GM23338 (cell line): ENCODE results near the gene IRF2BPL. TPM values are rescaled to one million over a fixed set of nuclear protein-coding genes. Genes with fewer than 3 reads are reported as not detected.
A peak's percentile ranks its signal among the peaks of the same experiment; 100 is the strongest.

Source experiments
- ATAC-seq: fragments of 200-7000 bp; cut with Tn5 transposase; 3 replicates; pipeline ENCODE4 v1.9.1; 2020
- DNase-seq: peaks from one replicate; pipeline ENCODE4 v3.0.0-alpha.2; 2015; ENCODE audit warnings: low spot score
- H2AFZ ChIP-seq: fragments of 200-600 bp; sonication (generic); 2 replicates; pipeline ENCODE4 v1.8.0; 2016; ENCODE audit warnings: antibody characterized with exemption, mild to moderate bottlenecking, moderate library complexity
- H3F3A ChIP-seq: fragments of 200-600 bp; sonication (generic); replicated peaks from 2 replicates; pipeline ENCODE4 v1.8.0; 2017; ENCODE audit warnings: antibody characterized with exemption, mixed run types, low read depth
- H3K27ac ChIP-seq: fragments of 200-600 bp; sonication (generic); 2 replicates; pipeline ENCODE4 v1.6.1; 2016; ENCODE audit warnings: low read depth
- H3K27me3 ChIP-seq: fragments of 200-600 bp; sonication (generic); 2 replicates; pipeline ENCODE4 v1.8.0; 2016; ENCODE audit warnings: mild to moderate bottlenecking, mixed run types, moderate library complexity; ENCODE audit not compliant: insufficient read depth
- H3K36me3 ChIP-seq: fragments of 200-600 bp; sonication (generic); 2 replicates; pipeline ENCODE4 v1.8.0; 2016; ENCODE audit warnings: mild to moderate bottlenecking; ENCODE audit not compliant: insufficient read depth
- H3K4me1 ChIP-seq: fragments of 200-600 bp; sonication (generic); 2 replicates; pipeline ENCODE4 v1.8.0; 2016; ENCODE audit warnings: mild to moderate bottlenecking, moderate library complexity; ENCODE audit not compliant: insufficient read depth
- H3K4me2 ChIP-seq: fragments of 200-600 bp; sonication (generic); 2 replicates; pipeline ENCODE4 v1.7.1; 2017; ENCODE audit warnings: mixed run types
- H3K4me3 ChIP-seq: fragments of 200-600 bp; sonication (generic); 2 replicates; pipeline ENCODE4 v1.6.1; 2016; ENCODE audit warnings: mixed run types
- H3K79me2 ChIP-seq: fragments of 200-600 bp; sonication (generic); replicated peaks from 2 replicates; pipeline ENCODE4 v1.8.0; 2017; ENCODE audit warnings: mild to moderate bottlenecking; ENCODE audit not compliant: insufficient read depth
- H3K9me2 ChIP-seq: fragments of 200-600 bp; sonication (generic); 2 replicates; pipeline ENCODE4 v1.8.0; 2017; ENCODE audit not compliant: insufficient read depth
- H4K20me1 ChIP-seq: fragments of 200-600 bp; sonication (generic); replicated peaks from 2 replicates; pipeline ENCODE4 v1.8.0; 2017; ENCODE audit warnings: mild to moderate bottlenecking; ENCODE audit not compliant: insufficient read depth
- H3K27ac Mint-ChIP-seq: 2 replicates; pipeline ENCODE4 v1.8.0; 2020; ENCODE audit warnings: inconsistent platforms, mild to moderate bottlenecking, moderate library complexity, mixed read lengths
- H3K27me3 Mint-ChIP-seq: 3 replicates; pipeline ENCODE4 v1.8.0; 2022; ENCODE audit warnings: low read depth, mild to moderate bottlenecking, moderate library complexity, mixed read lengths, inconsistent platforms; ENCODE audit not compliant: insufficient read depth, poor library complexity
- H3K36me3 Mint-ChIP-seq: 3 replicates; pipeline ENCODE4 v1.8.0; 2021; ENCODE audit warnings: low read depth, mild to moderate bottlenecking, inconsistent platforms, moderate library complexity, mixed read lengths
- H3K4me1 Mint-ChIP-seq: 3 replicates; pipeline ENCODE4 v1.8.0; 2020; ENCODE audit warnings: mild to moderate bottlenecking, inconsistent platforms, mixed read lengths
- H3K4me3 Mint-ChIP-seq: 3 replicates; pipeline ENCODE4 v1.8.0; 2021; ENCODE audit warnings: moderate library complexity, mild to moderate bottlenecking, inconsistent platforms, mixed read lengths
- H3K9me3 Mint-ChIP-seq: 3 replicates; pipeline ENCODE4 v1.8.0; 2020; ENCODE audit warnings: moderate library complexity, mild to moderate bottlenecking, inconsistent platforms, mixed read lengths
- CREB1 ChIP-seq: fragments of 250-450 bp; sonication (Bioruptor Pico); IDR thresholded peaks from 2 replicates; pipeline ENCODE4 v1.5.0; 2020; ENCODE audit warnings: low read depth, mild to moderate bottlenecking, moderate library complexity
- CTCF ChIP-seq, 2 experiments: fragments of 200-600 bp in 1 of 2; sonication (generic) in 1 of 2; conservative IDR thresholded peaks; 2 replicates each; pipeline versions ENCODE4 v1.5.1 to v1.6.1; 2016 to 2017; ENCODE audit warnings: antibody characterized with exemption in 2 of 2, low read depth in 2 of 2, mild to moderate bottlenecking in 2 of 2, moderate library complexity in 1 of 2
- ETS1 ChIP-seq: IDR thresholded peaks from 2 replicates; pipeline ENCODE4 v1.6.1; 2016; ENCODE audit warnings: antibody characterized with exemption
- EZH2phosphoT487 ChIP-seq: fragments of 200-600 bp; sonication (generic); IDR thresholded peaks from one replicate; pipeline ENCODE4 v1.8.1; 2018; ENCODE audit warnings: antibody characterized with exemption; ENCODE audit not compliant: unreplicated experiment
- NANOG ChIP-seq: IDR thresholded peaks from 2 replicates; pipeline ENCODE4 v1.6.1; 2016; ENCODE audit warnings: antibody characterized with exemption, borderline replicate concordance
- POLR2AphosphoS5 ChIP-seq: IDR thresholded peaks from 2 replicates; pipeline ENCODE4 v1.6.1; 2016; ENCODE audit warnings: antibody characterized with exemption, low read depth
- REST ChIP-seq: IDR thresholded peaks from one replicate; pipeline ENCODE4 v1.6.1; 2018; ENCODE audit warnings: antibody characterized with exemption; ENCODE audit not compliant: unreplicated experiment
- STAT1 ChIP-seq: IDR thresholded peaks from one replicate; pipeline ENCODE4 v1.6.1; 2016; ENCODE audit warnings: antibody characterized with exemption; ENCODE audit not compliant: unreplicated experiment
- ZNF114 ChIP-seq: fragments of 250-450 bp; sonication (Bioruptor Pico); IDR thresholded peaks from 2 replicates; pipeline ENCODE4 v1.5.0; 2020; ENCODE audit warnings: mild to moderate bottlenecking, moderate library complexity
- ZNF331 ChIP-seq: fragments of 250-450 bp; sonication (Bioruptor Pico); IDR thresholded peaks from 2 replicates; pipeline ENCODE4 v1.5.0; 2020; ENCODE audit warnings: low read depth, mild to moderate bottlenecking, moderate library complexity
- long read RNA-seq: library from polyadenylated mRNA; unstranded; transcript quantifications from one replicate; pipeline ENCODE4 v2.0.0, GENCODE V29; 2020; ENCODE audit not compliant: unreplicated experiment
- polyA plus RNA-seq: library from polyadenylated mRNA; unstranded; fragments of >200 nt; fragmentation: Nextera tagmentation; extraction: Ambion mirVana; gene quantifications from 2 replicates; pipeline ENCODE4 v1.2.1, GENCODE V29; 2016
- total RNA-seq: library from RNA; depleted of rRNA; stranded (reverse); fragments of >200 nt; shearing (Covaris generic); gene quantifications from 2 replicates; pipeline ENCODE4 v1.2.3, GENCODE V29; 2014; rRNA removed

IRF2BPL gene
- total RNA-seq: 97.8 and 119 TPM in 2 replicates
- polyA plus RNA-seq: 11.2 and 13.2 TPM in 2 replicates
- long read RNA-seq, full-length matches to known transcripts: 5 of 5 reads
- long read RNA-seq, partial matches to known transcripts: 0 of 5 reads
- long read RNA-seq, other reads (novel, unspliced or antisense): 0 of 5 reads

- DNase-seq (peak; percentile 97), ATAC-seq (peak; percentile 12)
- Mint-ChIP-seq H3K27ac (peak within 1 kb of the TSS; percentile 98), H3K4me3 (peak within 1 kb of the TSS; percentile 87), H3K9me3 (peaks cover 3% of the 10 kb centered on the region; the same call in 1 of the 3 replicates), H3K27me3 (peaks cover 32% of the 10 kb centered on the region), H3K4me1 (peaks cover 44% of the 10 kb centered on the region), H3K36me3 (peaks cover 25% of the 10 kb centered on the region)
- peak within 1 kb of the TSS; percentile 99 for H3K27ac ChIP-seq
- no peaks in the 10 kb centered on the region for H3K36me3 ChIP-seq
- peaks cover 32% of the 10 kb centered on the region for H3F3A ChIP-seq
- H3K4me3 ChIP-seq: peak within 1 kb of the TSS; percentile 75
- H3K79me2 ChIP-seq: peaks cover 50% of the 10 kb centered on the region
- TF ChIP-seq CREB1 (CRISPR knock-in tag) (peak; percentile 95), STAT1 (no peak), ZNF114 (CRISPR knock-in tag) (no peak), NANOG (no peak), POLR2AphosphoS5 (peak; percentile 53), ZNF331 (CRISPR knock-in tag) (no peak)
- no peaks in the 10 kb centered on the region for H3K27me3 ChIP-seq
- no peaks in the 10 kb centered on the region for H4K20me1 ChIP-seq
- peak within 1 kb of the TSS; percentile 98 for H3K4me2 ChIP-seq
- H3K9me2 ChIP-seq: no peaks in the 10 kb centered on the region
- no peak within 1 kb of the TSS for H2AFZ ChIP-seq
- H3K4me1 ChIP-seq: peaks cover 43% of the 10 kb centered on the region
Observed at GRCh38 chr14:77028384-77029231, at the start of gene IRF2BPL. Gene IRF2BPL (minus strand): TSS chr14:77028708. CDS start chr14:77027792, 916 bp downstream.

- peak overlapping the region; percentile 49; the same call in 1 of the 2 replicates for H3K4me2 ChIP-seq
- Mint-ChIP-seq H3K4me3 (no peak overlapping the region), H3K4me1 (peaks cover 18% of the 10 kb centered on the region; the same call in 2 of the 3 replicates), H3K27me3 (peaks cover 9% of the 10 kb centered on the region), H3K27ac (no peak overlapping the region), H3K9me3 (0 out of 3 replicates have a peak, but pooled peaks cover 3% of the 10 kb centered on the region), H3K36me3 (no peaks in the 10 kb centered on the region)
- no peak overlapping the region for H3K4me3 ChIP-seq
- peaks cover 21% of the 10 kb centered on the region for H3K4me1 ChIP-seq
- no peaks in the 10 kb centered on the region; the same call in 1 of the 2 replicates for H3F3A ChIP-seq
- no peaks in the 10 kb centered on the region for H4K20me1 ChIP-seq
- peak overlapping the region; percentile 87; the same call in 1 of the 2 replicates for H2AFZ ChIP-seq
- DNase-seq: no peak
- H3K27ac ChIP-seq: peak overlapping the region; percentile 82; the same call in 1 of the 2 replicates
- no peaks in the 10 kb centered on the region for H3K36me3 ChIP-seq
- H3K79me2 ChIP-seq: no peaks in the 10 kb centered on the region
- no peaks in the 10 kb centered on the region for H3K9me2 ChIP-seq
- peak; percentile 43 for ATAC-seq
- no peaks in the 10 kb centered on the region for H3K27me3 ChIP-seq
- TF ChIP-seq POLR2AphosphoS5 (no peak), REST (no peak), STAT1 (no peak), ETS1 (no peak), CTCF (conservative IDR thresholded peaks at IDR 0.05; ENCODE audit: low read depth in 2 of 2) (peak in 1 of 2 experiments; percentile 19; a peak in 1 of 4 replicates), EZH2phosphoT487 (no peak)
Observed at GRCh38 chr14:77077040-77077439, 48.5 kb upstream of the IRF2BPL start.
